ENCODE measurements around the gene SGK1. TPM values are rescaled to one million over a fixed set of nuclear protein-coding genes. Genes with fewer than 3 reads are reported as not detected.

The SGK1 gene
- total and polyA plus RNA-seq, 5 donors = 21.7 to 55.3 (median 42.0) TPM

- no peaks in the 10 kb centered on the region for H3K9me3 ChIP-seq (ENCODE audit: control insufficient read depth, low read length)
- intact Hi-C loops (cut with DNase I) = no loop called here
- no peaks in the 10 kb centered on the region for H3K27me3 ChIP-seq (ENCODE audit: control insufficient read depth, insufficient read depth)
- H3K4me1 ChIP-seq (ENCODE audit: control insufficient read depth, insufficient read depth, low read length) = no peaks in the 10 kb centered on the region
- no peak for DNase-seq
- H3K27ac ChIP-seq (ENCODE audit: low read length) = no peak overlapping the region
- WGBS = 79% methylated on average over 7 of the region's 7 CpGs
- peak in 1 of 2 donors; percentile 18 for ATAC-seq
- H3K4me3 ChIP-seq (ENCODE audit: low read length) = no peak overlapping the region
Measured at GRCh38 chr6:134166511-134167261, 151.2 kb downstream of the SGK1 start.

GRCh38 chr6:134165561-134166201 lies 152.2 kb downstream of the SGK1 start:
- intact Hi-C loops (cut with DNase I) = no loop called here
- Histone ChIP-seq H3K27ac (ENCODE audit: low read length) (no peak overlapping the region), H3K9me3 (ENCODE audit: control insufficient read depth, low read length) (no peaks in the 10 kb centered on the region), H3K4me1 (ENCODE audit: control insufficient read depth, insufficient read depth, low read length) (no peaks in the 10 kb centered on the region), H3K27me3 (ENCODE audit: control insufficient read depth, insufficient read depth) (no peaks in the 10 kb centered on the region), H3K4me3 (ENCODE audit: low read length) (no peak overlapping the region)
- ATAC-seq (no peak), DNase-seq (no peak)
- 78% methylated on average over 5 of the region's 5 CpGs for WGBS

GRCh38 chr6:134164300-134164699 lies 153.6 kb downstream of the SGK1 start:
- WGBS = 78% methylated on average over 8 of the region's 8 CpGs
- H3K4me3 ChIP-seq (ENCODE audit: low read length) = no peak overlapping the region
- H3K9me3 ChIP-seq (ENCODE audit: control insufficient read depth, low read length) = no peaks in the 10 kb centered on the region
- H3K27me3 ChIP-seq (ENCODE audit: control insufficient read depth, insufficient read depth) = no peaks in the 10 kb centered on the region
- H3K4me1 ChIP-seq (ENCODE audit: control insufficient read depth, insufficient read depth, low read length) = no peaks in the 10 kb centered on the region
- no peak overlapping the region for H3K27ac ChIP-seq (ENCODE audit: low read length)
- intact Hi-C loops (cut with DNase I) = loop anchor here in 1 of 4 donors (5.0 kb wide), 1 partner anchor 773 kb away; no protein-coding TSS in a partner anchor
- DNase-seq (no peak), ATAC-seq (no peak)

GRCh38 chr6:134162932-134163331 lies 155.0 kb downstream of the SGK1 start:
- intact Hi-C loops (cut with DNase I) = loop anchor here in 1 of 4 donors (5.0 kb wide), 1 partner anchor 774 kb away; no protein-coding TSS in a partner anchor
- no peaks in the 10 kb centered on the region for H3K4me1 ChIP-seq (ENCODE audit: control insufficient read depth, insufficient read depth, low read length)
- peak; percentile 32 to 66 for ATAC-seq
- 78% methylated on average over 3 of the region's 3 CpGs for WGBS
- no peak overlapping the region for H3K27ac ChIP-seq (ENCODE audit: low read length)
- H3K4me3 ChIP-seq (ENCODE audit: low read length) = no peak overlapping the region
- no peak for DNase-seq
- no peaks in the 10 kb centered on the region for H3K27me3 ChIP-seq (ENCODE audit: control insufficient read depth, insufficient read depth)
- H3K9me3 ChIP-seq (ENCODE audit: control insufficient read depth, low read length) = no peaks in the 10 kb centered on the region

GRCh38 chr6:134161041-134161440 lies 156.9 kb downstream of the SGK1 start:
- intact Hi-C loops (cut with DNase I) = loop anchor here in 1 of 4 donors (5.0 kb wide), 1 partner anchor 776 kb away; no protein-coding TSS in a partner anchor
- H3K27ac ChIP-seq (ENCODE audit: low read length) = no peak overlapping the region
- DNase-seq = no peak
- H3K4me1 ChIP-seq (ENCODE audit: control insufficient read depth, insufficient read depth, low read length) = no peaks in the 10 kb centered on the region
- no peaks in the 10 kb centered on the region for H3K9me3 ChIP-seq (ENCODE audit: control insufficient read depth, low read length)
- no peak overlapping the region for H3K4me3 ChIP-seq (ENCODE audit: low read length)
- H3K27me3 ChIP-seq (ENCODE audit: control insufficient read depth, insufficient read depth) = no peaks in the 10 kb centered on the region
- no peak for ATAC-seq
- 56% methylated on average over 1 of the region's 1 CpG for WGBS

- ATAC-seq (no peak), DNase-seq (no peak)
- Histone ChIP-seq H3K27me3 (ENCODE audit: control insufficient read depth, insufficient read depth) (no peaks in the 10 kb centered on the region), H3K4me1 (ENCODE audit: control insufficient read depth, insufficient read depth, low read length) (no peaks in the 10 kb centered on the region), H3K9me3 (ENCODE audit: control insufficient read depth, low read length) (no peaks in the 10 kb centered on the region), H3K4me3 (ENCODE audit: low read length) (no peak overlapping the region), H3K27ac (ENCODE audit: low read length) (no peak overlapping the region)
- intact Hi-C loops (cut with DNase I) = loop anchor here in 1 of 4 donors (10.0 kb wide), 1 partner anchor 782 kb away; no protein-coding TSS in a partner anchor
- 73% methylated on average over 8 of the region's 8 CpGs for WGBS
Measured at GRCh38 chr6:134152767-134153485, 165.0 kb downstream of the SGK1 start.

- H3K4me3 ChIP-seq (ENCODE audit: low read length) = no peak overlapping the region
- DNase-seq (no peak), ATAC-seq (no peak)
- no peaks in the 10 kb centered on the region for H3K4me1 ChIP-seq (ENCODE audit: control insufficient read depth, insufficient read depth, low read length)
- no peak overlapping the region for H3K27ac ChIP-seq (ENCODE audit: low read length)
- 75% methylated on average over 2 of the region's 2 CpGs for WGBS
- H3K27me3 ChIP-seq (ENCODE audit: control insufficient read depth, insufficient read depth) = no peaks in the 10 kb centered on the region
- intact Hi-C loops (cut with DNase I) = no loop called here
- H3K9me3 ChIP-seq (ENCODE audit: control insufficient read depth, low read length) = no peaks in the 10 kb centered on the region
Measured at GRCh38 chr6:134148566-134148965, 169.3 kb downstream of the SGK1 start.

GRCh38 chr6:134147034-134147533 lies 170.8 kb downstream of the SGK1 start:
- ATAC-seq (no peak), DNase-seq (no peak)
- 96% methylated on average over 9 of the region's 9 CpGs for WGBS
- Histone ChIP-seq H3K27me3 (ENCODE audit: control insufficient read depth, insufficient read depth) (no peaks in the 10 kb centered on the region), H3K27ac (ENCODE audit: low read length) (no peak overlapping the region), H3K4me3 (ENCODE audit: low read length) (no peak overlapping the region), H3K9me3 (ENCODE audit: control insufficient read depth, low read length) (no peaks in the 10 kb centered on the region), H3K4me1 (ENCODE audit: control insufficient read depth, insufficient read depth, low read length) (no peaks in the 10 kb centered on the region)
- intact Hi-C loops (cut with DNase I) = no loop called here

- ATAC-seq = peak; percentile 29 to 68
- Histone ChIP-seq H3K27me3 (ENCODE audit: control insufficient read depth, insufficient read depth) (no peaks in the 10 kb centered on the region), H3K27ac (ENCODE audit: low read length) (no peak overlapping the region), H3K4me1 (ENCODE audit: control insufficient read depth, insufficient read depth, low read length) (no peaks in the 10 kb centered on the region), H3K4me3 (ENCODE audit: low read length) (no peak overlapping the region), H3K9me3 (ENCODE audit: control insufficient read depth, low read length) (no peaks in the 10 kb centered on the region)
- no peak for DNase-seq
- intact Hi-C loops (cut with DNase I) = no loop called here
- 66% methylated on average over 7 of the region's 7 CpGs for WGBS
Measured at GRCh38 chr6:134146268-134147033, 171.5 kb downstream of the SGK1 start.

GRCh38 chr6:134145786-134146185 lies 172.1 kb downstream of the SGK1 start:
- ATAC-seq (peak; percentile 40 to 52), DNase-seq (no peak)
- H3K9me3 ChIP-seq (ENCODE audit: control insufficient read depth, low read length) = no peaks in the 10 kb centered on the region
- no peaks in the 10 kb centered on the region for H3K4me1 ChIP-seq (ENCODE audit: control insufficient read depth, insufficient read depth, low read length)
- no peak overlapping the region for H3K27ac ChIP-seq (ENCODE audit: low read length)
- intact Hi-C loops (cut with DNase I) = no loop called here
- 63% methylated on average over 5 of the region's 5 CpGs for WGBS
- H3K4me3 ChIP-seq (ENCODE audit: low read length) = no peak overlapping the region
- H3K27me3 ChIP-seq (ENCODE audit: control insufficient read depth, insufficient read depth) = no peaks in the 10 kb centered on the region
